Activated CD8-positive, alpha-beta memory T cell treated with anti-CD3 and anti-CD28 coated beads, Interleukin-2, amount 50 U/mL, for 4 hours (primary cell): ENCODE data around the gene FAM193B.
A peak's percentile ranks its signal among the peaks of the same experiment; 100 is the strongest.
"Not testable (repeated sequence)": the region's sequence is repeated elsewhere in the genome, so short reads cannot be mapped to it uniquely, and the experiment has no call there.

Source experiments
- DNase-seq: peaks from one replicate; pipeline ENCODE4 v3.0.0-alpha.2; 2020

Gene FAM193B

DNA sequence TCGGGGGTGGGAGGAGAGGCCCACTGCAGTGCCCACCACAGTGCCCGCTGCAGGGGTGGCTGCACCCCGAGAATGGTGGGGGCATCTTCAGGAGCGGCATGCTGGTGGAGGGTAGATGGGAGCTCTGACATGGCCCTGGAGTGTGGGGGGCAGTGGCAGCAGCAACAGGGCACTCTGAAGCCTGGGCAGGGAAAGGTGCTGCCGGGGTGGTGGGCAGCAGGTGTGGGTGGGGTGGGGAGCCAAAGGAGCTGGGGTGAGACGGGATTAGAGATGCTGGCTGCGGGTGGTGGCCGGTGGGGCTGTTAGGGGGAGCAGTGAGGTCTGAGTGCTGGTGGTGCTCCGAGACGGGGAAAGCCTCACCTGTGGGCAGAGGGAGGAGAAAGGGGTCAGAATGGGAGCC, 18.0 kb downstream of the FAM193B start:
- DNase-seq = no peak

- DNase-seq = no peak
Measured at GRCh38 chr5:177535125-177535524, 19.2 kb downstream of the FAM193B start.

DNA sequence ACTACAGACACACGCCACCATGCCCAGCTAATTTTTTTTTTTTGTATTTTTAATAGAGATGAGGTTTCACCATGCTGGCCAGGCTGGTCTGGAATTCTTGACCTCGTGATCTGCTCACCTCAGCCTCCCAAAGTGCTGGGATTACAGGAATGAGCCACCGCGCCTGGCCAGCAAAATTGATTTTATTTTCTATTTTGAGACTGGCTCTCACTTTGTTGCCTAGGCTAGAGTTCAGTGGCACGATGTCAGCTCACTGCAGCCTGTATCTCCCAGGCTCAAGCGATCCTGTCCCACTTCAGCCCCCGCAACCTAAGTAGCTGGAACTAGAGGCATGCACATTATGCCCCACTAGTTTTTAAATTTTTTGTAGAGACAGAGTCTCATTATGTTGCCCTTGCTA, 19.9 kb downstream of the FAM193B start:
- DNase-seq = not testable (repeated sequence)

GRCh38 chr5:177531209-177531940, 23.0 kb downstream of the FAM193B start:
- DNase-seq = no peak

GRCh38 chr5:177530638-177531037, 23.7 kb downstream of the FAM193B start:
- DNase-seq = no peak

DNA sequence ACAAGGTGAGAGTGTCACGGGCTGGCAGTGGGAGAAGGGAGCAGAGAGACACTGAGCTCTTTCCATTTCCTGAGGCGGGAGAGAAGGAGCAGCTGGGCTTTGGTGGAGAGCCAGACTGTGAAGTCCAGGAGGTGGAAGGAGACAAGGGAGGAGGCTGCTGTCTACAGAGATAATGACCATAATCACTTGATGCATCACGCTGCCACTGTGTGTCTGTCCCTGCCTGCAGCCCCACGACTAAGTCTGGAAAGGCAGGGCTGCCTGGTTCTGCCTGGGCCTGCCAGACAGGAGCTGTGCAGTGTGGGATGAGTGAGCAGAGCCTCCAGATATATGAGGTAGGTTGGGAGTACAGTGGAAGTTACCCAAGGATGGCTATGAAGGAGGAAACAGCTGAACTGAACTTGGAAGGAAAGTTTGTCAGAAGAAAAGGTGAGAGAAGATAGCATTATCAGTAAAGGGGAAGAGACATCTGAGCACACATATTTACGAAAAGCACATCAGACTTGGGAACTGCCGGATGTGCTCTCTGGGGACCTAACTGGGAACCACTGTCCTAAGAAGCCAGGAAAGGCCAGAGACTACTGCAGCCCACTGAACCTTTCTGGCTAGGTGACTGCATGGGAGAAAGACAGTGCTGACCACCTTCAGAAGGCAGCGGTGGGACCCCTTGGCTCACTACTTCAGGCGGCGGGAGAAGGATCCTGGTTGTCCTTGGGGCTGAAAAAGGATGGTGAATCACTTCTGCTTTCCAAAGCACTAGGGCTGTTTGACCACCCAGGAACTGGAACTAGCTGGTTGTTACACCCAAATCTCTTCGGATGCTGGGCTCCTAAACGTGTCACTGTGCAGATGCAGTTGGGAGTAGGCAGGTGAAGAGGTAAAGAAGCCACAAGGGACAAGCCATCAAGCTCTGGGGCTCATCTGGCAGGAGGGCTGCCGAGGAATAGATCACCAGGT, 24.8 kb downstream of the FAM193B start:
- no peak for DNase-seq

- no peak for DNase-seq
Measured at GRCh38 chr5:177528631-177529030, 25.7 kb downstream of the FAM193B start.

DNA sequence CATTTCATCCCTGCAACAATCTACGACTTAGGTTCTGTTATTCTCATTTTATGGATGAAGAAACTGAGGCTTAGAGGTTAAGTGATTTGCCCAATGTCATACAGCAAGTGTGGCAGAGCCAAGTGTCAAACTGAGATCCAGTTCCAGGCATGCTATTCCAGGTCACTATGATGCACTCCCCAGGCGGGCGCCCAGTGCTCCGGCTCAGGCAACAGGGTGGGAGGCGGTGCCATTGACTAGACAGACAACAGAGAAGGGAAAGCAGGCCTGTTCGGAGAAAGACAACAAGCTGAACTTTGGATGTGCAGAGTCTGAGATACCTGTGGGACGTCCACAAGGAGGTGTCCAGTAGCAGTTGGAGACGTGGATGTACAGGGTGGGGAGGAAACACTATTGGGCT, 26.8 kb downstream of the FAM193B start:
- DNase-seq = no peak

DNA sequence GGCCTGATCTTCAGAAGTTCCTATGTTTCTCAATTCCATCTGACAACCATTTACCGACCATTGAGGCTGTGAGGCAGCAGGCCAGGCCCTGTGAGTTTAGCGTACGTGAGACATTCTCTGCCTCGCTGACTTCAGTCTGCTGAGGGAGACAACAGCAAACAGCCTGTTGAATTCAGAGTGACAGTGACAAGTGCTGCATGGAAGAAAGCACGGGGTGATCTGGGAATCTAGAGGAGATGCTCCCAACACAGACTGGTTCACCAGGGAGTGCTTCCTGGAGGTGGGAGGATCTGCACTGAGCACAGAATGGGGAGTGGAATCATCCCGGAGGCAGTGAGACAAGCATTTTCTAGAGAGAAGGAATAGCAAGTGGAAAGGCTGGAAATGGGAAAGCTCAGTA, 27.6 kb downstream of the FAM193B start:
- DNase-seq = no peak

DNA sequence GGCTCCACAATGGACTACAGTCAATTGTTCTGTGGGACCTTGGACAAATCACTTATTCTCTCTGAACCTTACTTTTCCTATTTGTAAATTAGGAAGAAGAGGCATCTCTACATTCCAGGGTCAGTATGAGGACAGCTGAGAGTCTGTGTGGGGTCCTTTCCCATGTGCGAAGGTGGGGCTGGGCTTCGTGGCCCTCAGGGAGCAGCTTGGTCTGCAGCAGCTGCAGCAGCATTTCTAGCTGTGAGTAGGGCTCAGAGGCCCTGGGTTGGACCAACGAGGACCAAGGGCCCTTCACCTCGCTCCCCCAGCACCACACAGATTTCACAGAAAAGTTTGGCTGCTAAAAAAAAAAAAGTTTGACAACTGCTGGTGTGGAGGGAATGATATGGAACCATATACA, 28.2 kb downstream of the FAM193B start:
- DNase-seq = no peak

DNA sequence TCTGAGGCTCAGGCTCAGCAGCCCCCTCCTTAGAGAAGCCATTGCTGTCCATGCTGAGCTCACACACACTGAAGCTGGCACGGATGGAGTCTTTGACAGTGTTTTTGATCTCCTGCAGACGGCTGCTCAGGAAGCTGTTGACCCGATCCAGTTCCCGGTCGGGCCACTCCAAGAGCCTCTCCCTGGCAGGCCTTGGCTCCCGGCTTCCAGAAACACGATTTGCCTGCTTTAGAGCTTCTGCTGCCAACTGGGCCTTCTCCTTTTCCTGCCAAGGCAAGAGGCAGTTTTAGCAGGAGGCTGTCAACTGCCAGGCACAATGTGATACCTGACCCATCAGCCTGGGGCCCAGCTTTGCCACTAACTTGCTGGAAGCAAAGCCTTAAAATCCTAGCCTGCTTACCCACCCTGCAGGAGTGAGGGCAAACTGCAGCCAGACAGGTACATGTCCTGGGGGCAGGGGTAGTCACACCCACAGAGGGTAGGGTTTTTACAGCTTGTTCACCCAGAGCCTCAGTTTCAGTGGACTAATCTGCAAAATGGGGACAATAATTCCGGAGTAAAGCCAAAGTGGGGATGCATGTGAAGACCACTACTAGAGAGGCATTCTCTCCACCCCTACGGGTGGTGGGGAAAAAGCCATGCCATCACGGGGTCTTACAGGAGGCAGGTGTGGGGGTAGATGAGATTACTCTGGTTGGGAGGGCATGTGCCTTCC, 29.3 kb downstream of the FAM193B start:
- DNase-seq = no peak

DNA sequence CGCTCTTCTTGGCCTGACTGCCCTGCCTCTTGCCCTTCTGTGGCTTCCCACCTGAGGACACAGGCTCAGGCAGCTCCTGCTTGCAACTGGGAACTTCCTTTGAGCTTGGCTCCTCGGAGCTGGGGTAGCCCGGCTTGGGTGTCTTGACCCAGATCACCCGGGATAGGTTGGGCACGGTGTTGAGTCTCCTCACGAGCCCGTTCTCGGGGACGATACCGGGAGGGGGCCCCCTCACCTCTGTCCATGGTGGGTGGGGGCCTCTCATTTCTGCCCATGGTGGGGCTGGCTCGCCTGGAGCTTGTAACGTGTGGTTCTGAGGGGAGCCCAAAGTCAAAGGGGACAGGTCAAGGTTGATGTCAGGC, 29.8 kb downstream of the FAM193B start:
- no peak for DNase-seq

DNA sequence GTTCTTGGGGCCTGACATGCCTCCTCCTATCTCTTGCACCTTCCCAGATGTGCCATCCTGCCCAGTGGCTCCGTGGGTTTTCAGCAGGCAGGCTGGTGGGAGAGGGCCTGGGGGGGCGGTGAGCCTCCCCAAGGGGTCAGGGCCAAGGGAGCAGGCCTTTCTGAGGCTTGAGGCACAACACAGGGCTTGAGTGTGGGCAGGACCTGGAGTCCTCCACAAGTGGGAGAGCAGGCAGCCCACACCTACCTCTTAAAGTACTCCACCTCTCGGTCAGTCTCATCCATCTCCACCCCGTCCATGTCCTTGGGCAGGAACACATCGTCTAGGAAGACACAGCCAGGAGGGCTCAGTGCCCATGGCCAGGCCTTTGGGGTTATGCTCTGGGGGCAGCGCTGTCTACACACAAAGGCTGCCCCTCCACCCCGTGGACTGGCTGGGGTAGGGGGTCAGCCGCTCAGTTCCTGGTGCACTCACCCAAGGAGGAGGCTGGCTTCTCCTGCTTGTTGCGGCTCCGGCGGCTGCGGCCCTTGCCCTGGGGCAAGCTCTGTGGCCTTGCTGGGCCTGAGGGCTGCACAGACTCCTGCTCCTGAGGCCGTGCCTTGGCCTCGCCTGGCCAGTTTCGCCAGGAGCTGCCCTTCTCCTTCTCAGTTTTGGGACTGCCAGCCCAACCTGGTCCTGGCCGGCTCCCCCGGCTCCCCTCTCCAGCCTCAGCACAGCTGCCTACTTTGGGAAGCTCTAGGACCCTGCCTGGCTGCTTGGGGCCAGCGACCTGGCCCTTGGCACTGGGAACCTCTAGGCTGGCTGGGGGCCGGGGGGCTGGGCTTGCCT, 30.4 kb downstream of the FAM193B start:
- no peak for DNase-seq

GRCh38 chr5:177520916-177521513, 33.3 kb downstream of the FAM193B start:
- no peak for DNase-seq

DNA sequence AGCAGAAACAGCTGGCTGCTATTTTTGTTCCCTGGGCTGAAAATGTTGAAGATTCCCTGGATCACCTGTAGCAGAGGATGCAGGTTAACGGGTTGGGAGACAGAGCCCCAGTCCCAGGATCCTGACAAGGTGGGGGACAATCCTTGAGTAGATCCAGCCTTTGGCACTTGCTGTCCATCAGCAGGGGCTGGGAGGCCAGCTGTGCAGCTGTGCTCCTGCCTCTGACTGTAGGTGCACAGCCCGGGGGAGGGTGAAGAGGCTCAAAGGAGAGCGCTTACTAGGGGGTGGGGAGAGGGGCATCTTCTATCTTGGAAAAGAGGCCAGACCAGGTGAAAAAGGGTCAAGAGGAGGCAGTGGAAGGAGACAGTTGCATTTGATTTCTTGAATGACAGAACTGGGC, 34.1 kb downstream of the FAM193B start:
- no peak for DNase-seq

- DNase-seq = no peak
Measured at GRCh38 chr5:177519463-177520235, 34.7 kb downstream of the FAM193B start.

GRCh38 chr5:177516601-177517568, 37.5 kb downstream of the FAM193B start, which contains the start of gene DDX41:
Gene DDX41 (minus strand): TSS chr5:177516961. CDS start chr5:177516945, 16 bp downstream.
- DNase-seq = peak; percentile 93

GRCh38 chr5:177515580-177515979, 38.8 kb downstream of the FAM193B start:
- no peak for DNase-seq

DNA sequence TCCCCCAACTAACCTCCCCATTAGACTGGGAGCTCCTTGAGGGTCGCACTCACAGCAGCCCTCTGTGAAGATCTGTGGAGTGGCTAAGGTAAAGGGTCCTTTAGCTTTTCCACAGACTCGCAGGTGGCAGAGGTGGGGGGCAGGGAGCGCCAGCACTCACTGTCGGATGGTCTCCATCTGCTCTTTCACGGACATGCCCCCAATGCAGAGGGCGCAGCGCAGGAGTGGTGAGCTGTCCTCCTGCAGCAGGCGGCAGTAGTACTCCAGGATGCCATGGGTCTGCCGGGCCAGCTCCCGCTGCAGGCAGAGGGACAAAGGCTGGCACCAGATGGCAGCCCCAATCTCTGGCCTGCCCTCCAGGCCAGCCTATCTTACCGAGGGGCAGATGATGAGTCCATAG, 39.8 kb downstream of the FAM193B start:
- DNase-seq = no peak

DNA sequence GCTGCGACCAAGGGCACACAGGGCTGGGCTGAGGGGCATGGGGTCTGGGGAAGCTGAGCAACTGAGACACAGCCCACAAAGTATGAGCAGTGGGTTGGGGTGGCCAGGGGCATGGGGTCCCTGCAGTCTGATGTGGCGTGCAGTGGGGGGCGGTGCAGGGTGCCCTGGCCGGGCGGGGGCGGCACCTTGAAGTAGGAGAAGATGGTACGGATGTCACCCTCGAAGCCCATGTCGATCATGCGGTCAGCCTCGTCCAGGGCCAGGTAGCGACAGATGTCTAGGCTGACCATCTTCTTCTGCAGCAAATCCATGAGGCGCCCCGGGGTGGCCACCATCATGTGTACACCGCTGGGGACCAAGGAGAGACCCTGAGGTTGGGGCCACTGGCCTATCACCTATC, 40.9 kb downstream of the FAM193B start:
- DNase-seq = no peak
